Measurements from ENCODE around the gene GABRP.
"Not testable (repeated sequence)": the region's sequence is repeated elsewhere in the genome, so short reads cannot be mapped to it uniquely, and the experiment has no call there.

GABRP gene

DNA sequence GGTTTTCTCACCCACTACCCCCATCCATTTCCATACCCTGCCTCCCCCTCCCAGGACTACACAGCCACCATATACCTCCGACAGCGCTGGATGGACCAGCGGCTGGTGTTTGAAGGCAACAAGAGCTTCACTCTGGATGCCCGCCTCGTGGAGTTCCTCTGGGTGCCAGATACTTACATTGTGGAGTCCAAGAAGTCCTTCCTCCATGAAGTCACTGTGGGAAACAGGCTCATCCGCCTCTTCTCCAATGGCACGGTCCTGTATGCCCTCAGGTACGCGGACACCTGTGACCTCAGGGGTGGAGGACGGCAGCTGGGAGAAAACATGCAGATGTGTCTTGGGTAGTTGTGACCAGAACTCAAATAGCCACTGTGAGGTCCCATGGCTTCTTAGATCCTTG lies 11.6 kb downstream of the GABRP start:
- no peak for DNase-seq (ENCODE audit: low spot score)

DNA sequence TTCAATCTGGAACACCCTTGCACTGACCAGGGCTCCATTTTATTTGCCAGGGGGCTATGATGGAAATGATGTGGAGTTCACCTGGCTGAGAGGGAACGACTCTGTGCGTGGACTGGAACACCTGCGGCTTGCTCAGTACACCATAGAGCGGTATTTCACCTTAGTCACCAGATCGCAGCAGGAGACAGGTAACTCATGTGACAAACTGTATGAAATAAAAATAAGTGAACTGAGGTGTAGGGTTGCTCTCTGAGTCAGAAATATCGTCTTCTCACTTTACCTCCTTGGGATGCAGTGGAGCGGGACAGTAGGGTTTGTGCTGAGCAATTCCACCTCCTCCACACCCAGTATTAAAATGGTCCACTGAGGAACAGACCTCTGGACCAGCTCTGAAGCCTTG lies 22.1 kb downstream of the GABRP start:
- no peak for DNase-seq (ENCODE audit: low spot score)

GRCh38 chr5:170809551-170809950 lies 26.0 kb downstream of the GABRP start:
- DNase-seq (ENCODE audit: low spot score) = no peak

GRCh38 chr5:170811719-170812118 lies 28.2 kb downstream of the GABRP start:
- DNase-seq (ENCODE audit: low spot score) = no peak

- no peak for DNase-seq (ENCODE audit: low spot score)
Observed at GRCh38 chr5:170813231-170813630, 29.7 kb downstream of the GABRP start.

- DNase-seq (ENCODE audit: low spot score) = no peak
Observed at GRCh38 chr5:170817195-170817594, 33.7 kb downstream of the GABRP start.

DNA sequence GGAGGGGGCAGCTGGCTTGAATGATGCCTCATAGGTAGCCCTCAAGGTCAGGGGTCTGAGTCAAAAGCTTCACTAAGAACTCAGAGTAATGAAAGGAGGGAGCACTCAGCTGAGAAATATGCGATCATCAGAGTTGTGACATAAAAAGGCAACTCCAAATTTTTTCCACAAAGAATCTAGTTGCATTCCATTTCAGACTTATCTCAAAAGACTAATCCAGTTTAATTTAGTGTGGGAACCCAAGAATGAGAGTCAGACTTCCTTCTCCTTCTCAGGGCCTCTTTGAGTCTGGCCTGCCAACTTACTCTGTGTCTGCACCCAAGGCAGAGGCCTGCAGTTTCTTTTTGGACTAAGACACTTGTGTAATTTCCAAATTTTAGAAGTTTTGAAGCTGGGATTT lies 34.7 kb downstream of the GABRP start:
- DNase-seq (ENCODE audit: low spot score) = no peak

- DNase-seq (ENCODE audit: low spot score) = no peak
Observed at GRCh38 chr5:170819824-170820223, 36.3 kb downstream of the GABRP start.

- DNase-seq (ENCODE audit: low spot score) = no peak
Observed at GRCh38 chr5:170821257-170821800, 37.8 kb downstream of the GABRP start.

GRCh38 chr5:170826117-170826516 lies 42.6 kb downstream of the GABRP start:
- DNase-seq (ENCODE audit: low spot score) = no peak

DNA sequence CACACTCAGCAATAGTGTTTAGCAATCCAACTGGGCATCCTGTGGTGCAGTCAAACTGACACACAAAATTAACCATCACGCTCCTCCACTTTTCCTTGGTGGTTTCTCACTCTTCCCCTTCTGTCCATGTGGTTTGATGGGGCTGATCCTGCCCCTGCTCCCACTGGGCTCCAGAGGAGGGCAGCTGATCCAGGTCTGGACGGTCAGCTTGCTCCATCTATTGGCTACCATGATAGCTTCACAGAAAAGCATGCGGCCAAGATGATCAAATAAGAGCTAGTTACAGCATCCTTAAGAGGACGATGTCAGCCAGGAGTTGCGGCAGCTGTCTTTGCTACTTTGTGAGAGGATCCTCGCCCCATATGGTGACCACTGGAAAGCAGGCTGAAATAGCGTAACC lies 48.7 kb downstream of the GABRP start:
- DNase-seq (ENCODE audit: low spot score) = no peak

DNA sequence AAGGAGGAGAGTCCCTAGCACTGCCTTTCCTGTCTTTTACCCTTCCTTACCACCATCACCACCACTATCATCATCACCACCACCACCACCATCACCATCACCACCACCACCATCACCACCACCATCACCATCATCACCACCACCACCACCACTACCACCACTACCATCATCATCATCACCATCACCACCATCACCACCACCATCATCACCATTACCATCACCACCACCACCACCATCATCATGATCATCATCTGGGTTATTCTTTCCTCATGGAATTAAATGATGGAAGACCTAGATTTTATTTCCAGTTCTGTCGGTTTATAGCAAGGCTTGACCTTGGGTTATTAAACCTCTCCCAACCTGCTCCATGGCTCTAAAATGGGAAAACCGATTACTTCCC lies 50.5 kb downstream of the GABRP start:
- DNase-seq (ENCODE audit: low spot score) = not testable (repeated sequence)

- no peak for DNase-seq (ENCODE audit: low spot score)
Observed at GRCh38 chr5:170836226-170836625, 52.7 kb downstream of the GABRP start.

DNA sequence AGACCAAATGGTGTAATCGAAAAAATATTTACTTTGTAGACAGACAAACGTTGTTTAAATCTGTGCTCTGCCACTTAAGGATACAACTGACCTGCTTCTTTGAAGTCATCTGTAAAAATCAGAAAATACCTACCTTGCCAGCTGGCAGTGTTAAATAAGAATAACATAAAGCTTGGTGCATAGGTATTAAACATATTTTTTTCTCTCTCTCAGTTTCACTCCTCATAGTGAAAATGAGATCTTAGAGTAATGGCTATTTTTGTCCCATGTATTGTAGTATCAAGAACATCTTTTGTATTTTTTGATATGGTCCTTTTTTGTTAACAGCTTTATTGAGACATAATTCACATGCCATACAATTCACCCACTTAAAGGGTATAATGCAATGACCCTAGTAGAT lies 60.3 kb downstream of the GABRP start:
- no peak for DNase-seq (ENCODE audit: low spot score)

DNA sequence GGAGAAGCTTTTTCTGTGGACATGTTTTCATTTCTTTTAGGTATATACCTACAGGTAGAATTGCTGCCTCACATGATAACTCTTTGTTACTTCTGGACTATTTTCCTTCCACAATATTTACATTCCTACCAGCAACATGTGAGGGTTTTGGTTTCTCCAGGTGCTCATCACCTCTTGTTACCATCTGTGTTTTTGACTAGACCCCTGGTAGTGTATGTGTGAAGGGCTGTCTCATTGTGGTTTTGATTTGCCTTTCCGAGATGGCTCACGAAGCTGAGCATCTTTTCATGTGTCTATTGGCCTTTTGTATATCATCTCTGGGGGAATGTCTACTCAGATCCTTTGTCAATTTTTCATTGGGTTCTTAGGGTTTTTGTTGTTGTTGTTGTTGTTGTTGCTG lies 61.1 kb downstream of the GABRP start:
- no peak for DNase-seq (ENCODE audit: low spot score)

DNA sequence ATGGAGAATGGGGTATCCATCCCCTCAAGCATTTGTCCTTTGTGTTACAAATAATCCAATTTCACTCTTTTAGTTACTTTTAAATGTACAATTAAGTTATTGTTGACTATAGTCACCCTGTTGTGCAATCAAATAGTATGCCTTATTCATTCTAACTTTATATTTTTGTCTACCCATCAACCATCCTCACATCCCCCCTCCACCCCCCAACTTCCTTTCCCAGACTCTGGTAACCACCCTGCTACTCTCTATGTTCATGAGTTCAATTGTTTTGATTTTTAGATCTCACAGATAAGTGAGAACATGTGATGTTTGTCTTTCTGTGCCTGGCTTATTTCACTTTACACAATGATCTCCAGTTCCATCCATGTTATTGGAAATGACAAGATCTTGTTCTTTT lies 62.9 kb downstream of the GABRP start:
- DNase-seq (ENCODE audit: low spot score) = no peak

- no peak for DNase-seq (ENCODE audit: low spot score)
Observed at GRCh38 chr5:170846846-170847245, 63.3 kb downstream of the GABRP start.

- no peak for DNase-seq (ENCODE audit: low spot score)
Observed at GRCh38 chr5:170848033-170848432, 64.5 kb downstream of the GABRP start.

GRCh38 chr5:170849374-170849773 lies 65.8 kb downstream of the GABRP start:
- DNase-seq (ENCODE audit: low spot score) = no peak

DNA sequence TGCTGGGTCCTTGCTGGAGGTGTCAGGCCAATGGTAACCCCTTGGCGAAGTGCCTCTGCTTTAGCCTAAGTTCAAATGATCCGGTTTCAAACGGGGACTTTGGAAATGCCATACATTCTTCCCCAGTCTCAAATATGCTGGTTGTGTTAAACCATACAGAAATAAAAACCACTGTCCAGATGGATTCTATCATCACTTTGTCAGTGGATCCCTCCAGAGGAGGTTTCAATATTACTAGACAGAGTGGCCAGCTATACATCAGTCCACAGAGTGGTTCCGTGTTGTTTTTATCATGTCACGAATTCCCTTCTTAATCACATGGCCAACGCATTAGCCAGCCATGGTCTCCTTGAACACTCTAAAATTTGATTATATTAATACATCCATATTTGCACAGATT lies 71.0 kb downstream of the GABRP start:
- DNase-seq (ENCODE audit: low spot score) = no peak

DNA sequence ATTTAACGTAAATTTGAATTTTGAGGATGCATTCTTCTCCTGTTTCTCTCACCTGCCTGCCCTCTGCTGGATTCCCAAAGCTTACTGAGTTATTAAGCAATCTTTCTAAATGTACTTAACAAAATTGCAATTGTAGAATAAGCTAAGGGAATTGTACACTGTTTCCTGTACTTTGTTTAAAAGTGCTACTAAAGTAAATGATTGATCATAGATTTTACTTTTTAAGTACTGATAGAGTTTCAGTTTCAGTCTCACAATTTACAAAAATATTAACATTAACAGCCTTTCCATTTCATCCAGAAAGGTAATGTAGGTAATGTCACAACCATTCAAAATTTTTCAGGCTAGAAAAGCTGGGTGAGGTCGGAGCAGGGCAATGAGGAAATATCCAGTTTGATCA lies 73.5 kb downstream of the GABRP start:
- no peak for DNase-seq (ENCODE audit: low spot score)

DNA sequence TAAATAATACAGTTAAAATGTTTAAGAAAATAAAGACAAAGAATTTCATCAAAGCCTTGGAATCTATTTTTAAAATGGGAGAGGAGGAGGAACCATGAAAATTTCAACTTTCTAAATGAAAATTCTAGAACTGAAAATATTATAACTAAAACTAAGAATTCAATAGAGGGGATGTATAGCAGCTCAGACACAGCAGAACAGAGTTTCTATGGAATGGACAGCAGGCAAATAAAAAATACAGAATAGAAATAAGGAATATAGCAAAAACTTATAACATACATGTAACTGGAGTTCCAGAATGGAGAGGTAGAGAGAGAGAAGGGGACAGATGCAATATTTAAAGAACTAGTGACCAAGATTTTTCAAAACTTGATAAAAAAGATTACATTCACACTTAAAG lies 76.9 kb downstream of the GABRP start:
- DNase-seq (ENCODE audit: low spot score) = no peak

GRCh38 chr5:170860818-170861666 lies 77.5 kb downstream of the GABRP start:
- no peak for DNase-seq (ENCODE audit: low spot score)

- DNase-seq (ENCODE audit: low spot score) = no peak
Observed at GRCh38 chr5:170861667-170861916, 78.1 kb downstream of the GABRP start.
